B cell (primary cell): ENCODE results near the gene CTNNB1. TPM values are rescaled to one million over a fixed set of nuclear protein-coding genes. Genes with fewer than 3 reads are reported as not detected.
"Not testable (repeated sequence)": the region's sequence is repeated elsewhere in the genome, so short reads cannot be mapped to it uniquely, and the experiment has no call there.

Experiments
- ATAC-seq: fragments of 200-7000 bp; cut with Tn5 transposase; one replicate; pipeline ENCODE4 v1.10.0; 2021; ENCODE audit warnings: low read depth, mild to moderate bottlenecking, moderate number of reproducible peaks, moderate library complexity
- CTCF ChIA-PET: fragments of 350-600 bp; sonication (Branson Sonifier 250); formaldehyde crosslinking; loops from one replicate; lab custom pipeline; 2021; ENCODE audit warnings: antibody characterized with exemption, inconsistent platforms; lab: Charles Lee
- POLR2A ChIA-PET: fragments of 350-600 bp; sonication (Branson Sonifier 250); formaldehyde crosslinking; loops from one replicate; lab custom pipeline; 2021; ENCODE audit warnings: antibody characterized with exemption; lab: Charles Lee
- DNase-seq: peaks from one replicate; pipeline ENCODE4 v3.0.0; 2013
- H2AFZ ChIP-seq: 2 replicates; pipeline ENCODE4 v1.6.1; 2012; ENCODE audit warnings: mild to moderate bottlenecking, low read depth, low read length; ENCODE audit not compliant: insufficient read depth, poor library complexity, severe bottlenecking
- H3K27ac ChIP-seq, 2 donors: 1 replicate in 1 of 2; 2 replicates in 1 of 2; pipeline ENCODE4 v1.5.1; 2012 to 2013; ENCODE audit warnings: low read length in 2 of 2, mild to moderate bottlenecking in 2 of 2, moderate library complexity in 1 of 2
- H3K27me3 ChIP-seq, 4 experiments: fragments of 200-600 bp in 1 of 4; sonication (generic) in 1 of 4; replicated peaks in 1 of 4; 1 replicate in 2 of 4; 2 replicates in 2 of 4; pipeline versions ENCODE4 v1.6.1 to v1.7.0; 2013 to 2016; ENCODE audit warnings: low read length in 3 of 4, mild to moderate bottlenecking in 2 of 4, mixed read lengths in 1 of 4, moderate library complexity in 1 of 4; ENCODE audit not compliant: insufficient read depth in 4 of 4, control insufficient read depth in 3 of 4; ENCODE audit errors: control extremely low read depth in 1 of 4
- H3K36me3 ChIP-seq, 2 experiments: replicated peaks in 1 of 2; 1 replicate in 1 of 2; 2 replicates in 1 of 2; pipeline versions ENCODE4 v1.6.1 to v1.7.1; 2013; ENCODE audit warnings: low read length in 1 of 2; ENCODE audit not compliant: insufficient read depth in 2 of 2, control insufficient read depth in 1 of 2; ENCODE audit errors: control extremely low read depth in 1 of 2, extremely low read depth in 1 of 2
- H3K4me1 ChIP-seq, 2 donors: fragments of 200-600 bp in 1 of 2; sonication (generic) in 1 of 2; 1 replicate in 1 of 2; 2 replicates in 1 of 2; pipeline versions ENCODE4 v1.5.1 to v1.6.1; 2013 to 2017; ENCODE audit warnings: low read length in 2 of 2; ENCODE audit not compliant: control insufficient read depth in 2 of 2, insufficient read depth in 2 of 2
- H3K4me2 ChIP-seq: replicated peaks from 2 replicates; pipeline ENCODE3; 2012; ENCODE audit warnings: mild to moderate bottlenecking, low read depth, low read length; ENCODE audit not compliant: poor library complexity, severe bottlenecking
- H3K4me3 ChIP-seq, 5 experiments: fragments of 200-600 bp in 1 of 5; sonication (generic) in 1 of 5; 1 replicate in 3 of 5; 2 replicates in 2 of 5; pipeline versions ENCODE4 v1.5.1 to v1.7.0; 2011 to 2016; ENCODE audit warnings: low read length in 4 of 5, mild to moderate bottlenecking in 4 of 5, low read depth in 2 of 5, control low read depth in 1 of 5, moderate library complexity in 1 of 5; ENCODE audit not compliant: insufficient read depth in 1 of 5; ENCODE audit errors: control extremely low read depth in 1 of 5, extremely low read depth in 1 of 5
- H3K79me2 ChIP-seq: fragments of 200-600 bp; sonication (generic); one replicate; pipeline ENCODE4 v1.6.0; 2016; ENCODE audit warnings: low read length; ENCODE audit not compliant: control insufficient read depth, insufficient read depth
- H3K9ac ChIP-seq: fragments of 200-600 bp; sonication (generic); 2 replicates; pipeline ENCODE4 v1.6.1; 2017; ENCODE audit warnings: mild to moderate bottlenecking, low read length, moderate library complexity
- H3K9me3 ChIP-seq, 3 donors: one replicate each; pipeline versions ENCODE4 v1.6.1 to v1.7.1; 2013; ENCODE audit warnings: low read length in 2 of 3; ENCODE audit not compliant: control insufficient read depth in 2 of 3, insufficient read depth in 1 of 3; ENCODE audit errors: control extremely low read depth in 1 of 3
- H4K20me1 ChIP-seq: 2 replicates; pipeline ENCODE4 v1.6.0; 2012; ENCODE audit warnings: mild to moderate bottlenecking, low read length; ENCODE audit not compliant: insufficient read depth, control insufficient read depth, poor library complexity, severe bottlenecking
- H3K27ac Mint-ChIP-seq: one replicate; pipeline ENCODE4 v1.8.0; 2021; ENCODE audit warnings: mixed read lengths
- H3K27me3 Mint-ChIP-seq: one replicate; pipeline ENCODE4 v1.8.0; 2021; ENCODE audit warnings: mixed read lengths
- H3K4me1 Mint-ChIP-seq: one replicate; pipeline ENCODE4 v1.8.0; 2021; ENCODE audit warnings: mixed read lengths
- H3K4me3 Mint-ChIP-seq: one replicate; pipeline ENCODE4 v1.8.0; 2021; ENCODE audit warnings: mixed read lengths
- H3K9me3 Mint-ChIP-seq: one replicate; pipeline ENCODE4 v1.8.0; 2022; ENCODE audit warnings: mixed read lengths; ENCODE audit not compliant: insufficient read depth
- CTCF ChIP-seq: fragments of 200-600 bp; IDR thresholded peaks from one replicate; pipeline ENCODE4 v1.8.0; 2022; ENCODE audit warnings: antibody characterized with exemption, mild to moderate bottlenecking
- EZH2 ChIP-seq: IDR thresholded peaks from 2 replicates; pipeline ENCODE4 v1.6.1; 2012; ENCODE audit warnings: borderline replicate concordance, low read depth, mild to moderate bottlenecking, moderate library complexity, low read length; ENCODE audit not compliant: insufficient read depth, poor library complexity, severe bottlenecking
- WGBS: methylation state at CpG from one replicate; pipeline ENCODE4 v1.1.5; 2013; ENCODE audit warnings: missing lambda C conversion rate; ENCODE audit not compliant: insufficient coverage; 5-methylcytosine and 5-hydroxymethylcytosine counted together
- intact Hi-C: fragments of 100-400 bp; cut with micrococcal nuclease; formaldehyde crosslinking; loops from one replicate; pipeline ENCODE4 v1.10.0; 2022
- polyA plus RNA-seq: library from polyadenylated mRNA; depleted of rRNA; stranded (reverse); fragments of >200 nt; gene quantifications from 2 replicates; pipeline ENCODE4 v1.2.3, GENCODE V29; 2012
- total RNA-seq, 2 donors: library from RNA; stranded (reverse); fragments of 120-200 nt in 1 of 2; gene quantifications; 1 replicate in 1 of 2; 2 replicates in 1 of 2; pipeline versions ENCODE4 v1.2.3 to v1.2.4, GENCODE V29; 2013 to 2022

The CTNNB1 gene
- total and polyA plus RNA-seq, 2 donors (not counting 1 experiment from before 2014, with no cell fraction given) = 103 to 178 TPM

- no peak for ATAC-seq
- Histone ChIP-seq H3K4me3 (no peak overlapping the region), H3K4me1 (no peaks in the 10 kb centered on the region), H3K9me3 (peaks cover 2 to 7% (median 7%) of the 10 kb centered on the region in 3 donors), H3K79me2 (no peaks in the 10 kb centered on the region), H4K20me1 (no peaks in the 10 kb centered on the region), H3K27me3 (no peaks in the 10 kb centered on the region), H3K36me3 (no peaks in the 10 kb centered on the region), H2AFZ (no peak overlapping the region), H3K9ac (no peak overlapping the region), H3K4me2 (no peak overlapping the region), H3K27ac (no peak overlapping the region)
- DNase-seq = no peak
- ChIA-PET POLR2A (no interaction called here), CTCF (no interaction called here)
- intact Hi-C loops = no loop called here
- 89% methylated on average over 13 of the region's 16 CpGs for WGBS
- H3K27ac Mint-ChIP-seq = no peak overlapping the region
- H3K4me1 Mint-ChIP-seq = no peaks in the 10 kb centered on the region
- no peak overlapping the region for H3K4me3 Mint-ChIP-seq
- TF ChIP-seq CTCF (no peak), EZH2 (no peak)
- peaks cover 9% of the 10 kb centered on the region for H3K27me3 Mint-ChIP-seq
- no peaks in the 10 kb centered on the region for H3K9me3 Mint-ChIP-seq
These were observed 78.6 kb downstream of the CTNNB1 start for GRCh38 chr3:41277790-41278465.

- H3K27me3 Mint-ChIP-seq, POLR2A ChIA-PET, H3K27ac Mint-ChIP-seq, H3K4me3 ChIP-seq, H3K27ac ChIP-seq, H3K4me1 Mint-ChIP-seq, H3K4me1 ChIP-seq, CTCF ChIA-PET, H3K79me2 ChIP-seq, H4K20me1 ChIP-seq, H2AFZ ChIP-seq, ATAC-seq, H3K36me3 ChIP-seq, H3K9me3 Mint-ChIP-seq, H3K4me2 ChIP-seq, H3K4me3 Mint-ChIP-seq, H3K9ac ChIP-seq, intact Hi-C loops, H3K27me3 ChIP-seq, DNase-seq, H3K9me3 ChIP-seq: not testable (repeated sequence)
- WGBS = no CpG with 5 or more reads among the region's 3 CpGs
These were observed 85.6 kb downstream of the CTNNB1 start for GRCh38 chr3:41284934-41285333.
